ENCODE results near the gene ADCY6. TPM values are rescaled to one million over a fixed set of nuclear protein-coding genes. Genes with fewer than 3 reads are reported as not detected.

ADCY6 gene
- total and polyA plus RNA-seq, 2 donors (not counting 1 experiment from before 2014, with no cell fraction given), result 0.03 TPM; not detected in 1

- ChIA-PET CTCF (interaction anchor here (0.6 kb wide), 1 partner anchor 23 kb away, joined by 3 read pairs; no protein-coding TSS in a partner anchor), POLR2A (interaction anchor here (0.6 kb wide), 3 partner anchors 34 to 554 kb away, joined by 4 to 13 read pairs (median 6); partner anchors contain the start of gene DDX23)
- no peaks in the 10 kb centered on the region for H3K36me3 ChIP-seq (replicated peaks in 1 of 2; ENCODE audit: control extremely low read depth in 1 of 2, control insufficient read depth in 1 of 2, extremely low read depth in 1 of 2, insufficient read depth in 2 of 2, low read length in 1 of 2)
- H3K9me3 ChIP-seq (ENCODE audit: control extremely low read depth in 1 of 3, control insufficient read depth in 2 of 3, insufficient read depth in 1 of 3, low read length in 2 of 3), result no peaks in the 10 kb centered on the region
- peaks cover 0 to 31% (median 16%) of the 10 kb centered on the region in 4 experiments for H3K27me3 ChIP-seq (replicated peaks in 1 of 4; ENCODE audit: control extremely low read depth in 1 of 4, control insufficient read depth in 3 of 4, insufficient read depth in 4 of 4, low read length in 3 of 4)
- no peak within 1 kb of the TSS for H3K27ac ChIP-seq (ENCODE audit: low read length in 2 of 2)
- peak within 1 kb of the TSS; percentile 100 for H3K4me2 ChIP-seq (replicated peaks; ENCODE audit: low read depth, low read length, poor library complexity, severe bottlenecking)
- H3K27me3 Mint-ChIP-seq, result peaks cover 12% of the 10 kb centered on the region
- H3K27ac Mint-ChIP-seq, result peak within 1 kb of the TSS; percentile 56
- intact Hi-C loops (cut with micrococcal nuclease), result no loop called here
- H3K4me3 Mint-ChIP-seq, result peak within 1 kb of the TSS; percentile 90
- TF ChIP-seq EZH2 (IDR thresholded peaks at IDR 0.05; ENCODE audit: borderline replicate concordance, insufficient read depth, low read depth, low read length, poor library complexity, severe bottlenecking) (no peak), CTCF (IDR thresholded peaks at IDR 0.05) (no peak)
- H4K20me1 ChIP-seq (ENCODE audit: control insufficient read depth, insufficient read depth, low read length, poor library complexity, severe bottlenecking), result peaks cover 13% of the 10 kb centered on the region
- peak within 1 kb of the TSS; percentile 43 to 93 (median 63) for H3K4me3 ChIP-seq (ENCODE audit: control extremely low read depth in 1 of 5, extremely low read depth in 1 of 5, insufficient read depth in 1 of 5, low read depth in 2 of 5, low read length in 4 of 5)
- H3K79me2 ChIP-seq (ENCODE audit: control insufficient read depth, insufficient read depth, low read length), result no peaks in the 10 kb centered on the region
- no peaks in the 10 kb centered on the region for H3K9me3 Mint-ChIP-seq (ENCODE audit: insufficient read depth)
- ATAC-seq (ENCODE audit: low read depth) (peak; percentile 60), DNase-seq (peak; percentile 77)
- H3K4me1 ChIP-seq (ENCODE audit: control insufficient read depth in 2 of 2, insufficient read depth in 2 of 2, low read length in 2 of 2), result peaks cover 30 to 38% of the 10 kb centered on the region in 2 donors
- 2% methylated on average over 54 of the region's 79 CpGs for WGBS (ENCODE audit: insufficient coverage)
- H2AFZ ChIP-seq (ENCODE audit: insufficient read depth, low read depth, low read length, poor library complexity, severe bottlenecking), result peak within 1 kb of the TSS; percentile 100
- H3K9ac ChIP-seq (ENCODE audit: low read length), result peak within 1 kb of the TSS; percentile 81
- H3K4me1 Mint-ChIP-seq, result peaks cover 29% of the 10 kb centered on the region
These were observed 29.3 kb upstream of the ADCY6 start, which contains the start of gene CACNB3 for GRCh38 chr12:48817873-48818830. Gene CACNB3 (plus strand): TSS chr12:48818496. CDS start chr12:48818930, 434 bp downstream.
